K562 (cell line): Measurements from ENCODE around the gene TOP3A. TPM values are rescaled to one million over a fixed set of nuclear protein-coding genes. Genes with fewer than 3 reads are reported as not detected.

Experiments used
- CCAR2 ChIP-seq: fragments of 200-400 bp; formaldehyde crosslinking; IDR thresholded peaks from 2 replicates; pipeline ENCODE4 v1.6.1; 2017; ENCODE audit warnings: mild to moderate bottlenecking, low read depth, low read length
- CSDE1 ChIP-seq, 2 experiments: fragments of 450-650 bp; IDR thresholded peaks; 2 replicates each; pipeline ENCODE4 v1.6.1; 2016; ENCODE audit warnings: mild to moderate bottlenecking in 1 of 2
- ELF1 ChIP-seq: fragments of 200-800 bp; sonication (Bioruptor generic); IDR thresholded peaks from 2 replicates; pipeline ENCODE4 v1.6.1; 2016; ENCODE audit warnings: missing genetic modification characterization, missing compliant biosample characterization
- GTF2E2 ChIP-seq: fragments of 200-800 bp; sonication (Bioruptor generic); IDR thresholded peaks from 2 replicates; pipeline ENCODE4 v1.6.1; 2016; ENCODE audit warnings: missing genetic modification characterization, missing compliant biosample characterization
- HCFC1 ChIP-seq: IDR thresholded peaks from 2 replicates; pipeline ENCODE4 v1.6.1; 2012; ENCODE audit warnings: low read depth, low read length, improper control_type of control experiment
- IRF2 ChIP-seq: sonication (generic); formaldehyde crosslinking; IDR thresholded peaks from 2 replicates; pipeline ENCODE4 v1.8.1; 2022; ENCODE audit warnings: mild to moderate bottlenecking, missing genetic modification reagents
- LARP7 ChIP-seq: fragments of 450-650 bp; IDR thresholded peaks from 2 replicates; pipeline ENCODE4 v1.6.1; 2016
- NFRKB ChIP-seq: fragments of 450-650 bp; IDR thresholded peaks from 2 replicates; pipeline ENCODE4 v1.6.1; 2016; ENCODE audit warnings: low read depth
- OTX1 ChIP-seq: fragments of 450-650 bp; formaldehyde crosslinking; IDR thresholded peaks from 2 replicates; pipeline ENCODE4 v1.4.0; 2022; ENCODE audit warnings: mild to moderate bottlenecking
- POLR2H ChIP-seq: IDR thresholded peaks from 2 replicates; pipeline ENCODE4 v1.6.1; 2016; ENCODE audit warnings: missing genetic modification characterization, low read depth, mild to moderate bottlenecking, control low read depth, missing compliant biosample characterization, moderate library complexity
- PTTG1 ChIP-seq: fragments of 450-650 bp; IDR thresholded peaks from 2 replicates; pipeline ENCODE4 v1.6.1; 2016; ENCODE audit warnings: low read depth, mild to moderate bottlenecking, missing genetic modification characterization, missing compliant biosample characterization
- RFX5 ChIP-seq: IDR thresholded peaks from 2 replicates; pipeline ENCODE4 v1.6.1; 2011; ENCODE audit warnings: low read depth, mild to moderate bottlenecking, improper control_type of control experiment, low read length
- SMC3 ChIP-seq: conservative IDR thresholded peaks from 2 replicates; pipeline ENCODE4 v1.6.1; 2011; ENCODE audit warnings: low read depth, low read length, improper control_type of control experiment; ENCODE audit not compliant: insufficient read depth
- STAT5A ChIP-seq: IDR thresholded peaks from 2 replicates; pipeline ENCODE4 v1.6.1; 2012; ENCODE audit warnings: low read length, inconsistent platforms, borderline replicate concordance
- ZBTB8A ChIP-seq: fragments of 450-650 bp; IDR thresholded peaks from 2 replicates; pipeline ENCODE4 v1.6.1; 2018; ENCODE audit warnings: mild to moderate bottlenecking, moderate library complexity; ENCODE audit not compliant: partially characterized antibody
- ZNF134 ChIP-seq: fragments of 250-450 bp; sonication (Bioruptor Pico); conservative IDR thresholded peaks from 2 replicates; pipeline ENCODE4 v1.4.0; 2020
- ZNF165 ChIP-seq: fragments of 250-450 bp; sonication (Bioruptor Pico); IDR thresholded peaks from 2 replicates; pipeline ENCODE4 v1.4.0; 2020; ENCODE audit warnings: borderline replicate concordance
- ZNF316 ChIP-seq: fragments of 450-650 bp; IDR thresholded peaks from 2 replicates; pipeline ENCODE4 v1.6.1; 2016
- ZNF586 ChIP-seq: fragments of 450-650 bp; formaldehyde crosslinking; conservative IDR thresholded peaks from 2 replicates; pipeline ENCODE4 v1.4.0; 2020; ENCODE audit warnings: mild to moderate bottlenecking, moderate library complexity
- ZNF589 ChIP-seq: fragments of 200-800 bp; sonication (Bioruptor generic); IDR thresholded peaks from 2 replicates; pipeline ENCODE4 v1.6.1; 2016; ENCODE audit warnings: low read depth, missing genetic modification characterization, missing compliant biosample characterization
- polyA plus RNA-seq, 8 experiments: library from polyadenylated mRNA; depleted of rRNA in 4 of 8; stranded (reverse) in 5 of 8; unstranded in 3 of 8; fragments of >200 nt; fragmentation: Nextera tagmentation in 2 of 8; fragmentation: Illumina TruSeq in 1 of 8; extraction: Ambion mirVana in 2 of 8; extraction: Trizol in 1 of 8; gene quantifications; 2 replicates each; pipeline versions ENCODE4 v1.2.1 to v1.2.3, GENCODE V29; 2011 to 2014; ENCODE audit warnings: inconsistent platforms in 1 of 8, missing spikeins in 1 of 8
- total RNA-seq, 7 experiments: library from RNA; depleted of rRNA in 6 of 7; stranded (reverse); fragments of >200 nt in 6 of 7; fragmentation: Illumina TruSeq in 2 of 7; extraction: Trizol in 2 of 7; gene quantifications; 2 replicates each; pipeline versions ENCODE4 v1.2.1 to v1.2.3, GENCODE V29; 2011 to 2021; ENCODE audit warnings: low replicate concordance in 1 of 7
- TF ChIP-seq, protein P1 (sequence below): sonication (generic); formaldehyde crosslinking; IDR thresholded peaks from 2 replicates; pipeline ENCODE4 v1.8.0; 2022; ENCODE audit warnings: missing genetic modification reagents, mild to moderate bottlenecking, borderline replicate concordance
- TF ChIP-seq, protein P2 (sequence below), 2 experiments: fragments of 450-650 bp; IDR thresholded peaks; 2 replicates each; pipeline ENCODE4 v1.6.1; 2016
- TF ChIP-seq, protein P3 (sequence below): sonication (generic); formaldehyde crosslinking; IDR thresholded peaks from 2 replicates; pipeline ENCODE4 v1.8.0; 2022; ENCODE audit warnings: mild to moderate bottlenecking, missing genetic modification reagents
- TF ChIP-seq, protein P4 (sequence below): fragments of 250-450 bp; sonication (Bioruptor Pico); IDR thresholded peaks from 2 replicates; pipeline ENCODE4 v1.5.0; 2020; ENCODE audit warnings: mild to moderate bottlenecking

Gene TOP3A
- total and polyA plus RNA-seq, 9 of the 15 experiments (the other 6 are each of a cell fraction or from before 2014, with no cell fraction given): 5.2 to 49.7 (median 24.7) TPM

DNA sequence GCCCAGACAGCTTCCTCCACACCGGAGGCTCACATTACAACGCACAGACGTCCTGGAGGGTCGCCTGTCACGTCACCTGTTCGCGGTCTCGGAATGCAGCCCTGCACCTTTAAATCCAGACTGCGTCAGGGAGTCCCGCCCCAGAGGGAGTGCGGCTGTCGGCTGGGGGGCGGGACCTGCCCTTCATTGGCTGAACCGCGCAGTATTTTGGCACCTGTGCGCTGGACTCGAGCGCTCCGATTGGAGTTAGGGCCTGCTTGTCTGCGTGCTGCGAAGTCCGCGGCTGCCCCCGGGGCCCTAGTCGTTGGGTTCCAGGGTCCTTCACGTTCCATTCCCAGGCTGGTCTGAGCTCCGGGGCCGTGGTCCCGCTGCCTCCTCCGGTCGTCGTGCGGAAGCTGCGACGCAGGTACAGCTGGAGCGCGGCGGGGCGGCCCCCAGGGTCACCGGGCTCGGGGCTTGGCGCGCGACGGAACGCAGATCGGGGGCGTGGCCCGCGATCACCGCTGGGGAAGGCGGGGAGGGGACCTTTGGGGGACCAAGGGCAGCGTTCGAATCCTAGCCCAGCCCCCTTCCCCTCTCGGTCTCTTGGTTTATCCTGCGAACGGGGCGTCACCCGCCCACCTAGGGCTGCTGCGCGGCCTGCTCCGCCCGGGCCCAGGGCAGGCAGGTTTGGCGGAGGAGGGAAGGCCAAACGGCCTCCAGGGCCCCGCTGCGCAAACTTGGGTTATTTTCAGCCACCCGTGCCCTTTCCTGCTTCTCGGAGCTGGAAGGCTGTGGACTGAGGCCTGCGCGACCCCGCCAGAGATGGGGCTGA, 54.3 kb downstream of the TOP3A start, which contains the start of gene MIEF2 (continued):
- no peak for TF ChIP-seq PTTG1 (tag)
- TF ChIP-seq ZNF316: no peak
- TF ChIP-seq, protein P1, sequence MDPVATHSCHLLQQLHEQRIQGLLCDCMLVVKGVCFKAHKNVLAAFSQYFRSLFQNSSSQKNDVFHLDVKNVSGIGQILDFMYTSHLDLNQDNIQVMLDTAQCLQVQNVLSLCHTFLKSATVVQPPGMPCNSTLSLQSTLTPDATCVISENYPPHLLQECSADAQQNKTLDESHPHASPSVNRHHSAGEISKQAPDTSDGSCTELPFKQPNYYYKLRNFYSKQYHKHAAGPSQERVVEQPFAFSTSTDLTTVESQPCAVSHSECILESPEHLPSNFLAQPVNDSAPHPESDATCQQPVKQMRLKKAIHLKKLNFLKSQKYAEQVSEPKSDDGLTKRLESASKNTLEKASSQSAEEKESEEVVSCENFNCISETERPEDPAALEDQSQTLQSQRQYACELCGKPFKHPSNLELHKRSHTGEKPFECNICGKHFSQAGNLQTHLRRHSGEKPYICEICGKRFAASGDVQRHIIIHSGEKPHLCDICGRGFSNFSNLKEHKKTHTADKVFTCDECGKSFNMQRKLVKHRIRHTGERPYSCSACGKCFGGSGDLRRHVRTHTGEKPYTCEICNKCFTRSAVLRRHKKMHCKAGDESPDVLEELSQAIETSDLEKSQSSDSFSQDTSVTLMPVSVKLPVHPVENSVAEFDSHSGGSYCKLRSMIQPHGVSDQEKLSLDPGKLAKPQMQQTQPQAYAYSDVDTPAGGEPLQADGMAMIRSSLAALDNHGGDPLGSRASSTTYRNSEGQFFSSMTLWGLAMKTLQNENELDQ (CRISPR knock-in tag): no peak
- TF ChIP-seq LARP7: no peak
- TF ChIP-seq HCFC1: no peak
- no peak for TF ChIP-seq STAT5A
- TF ChIP-seq ZNF586 (CRISPR knock-in tag): no peak
- TF ChIP-seq, protein P2, sequence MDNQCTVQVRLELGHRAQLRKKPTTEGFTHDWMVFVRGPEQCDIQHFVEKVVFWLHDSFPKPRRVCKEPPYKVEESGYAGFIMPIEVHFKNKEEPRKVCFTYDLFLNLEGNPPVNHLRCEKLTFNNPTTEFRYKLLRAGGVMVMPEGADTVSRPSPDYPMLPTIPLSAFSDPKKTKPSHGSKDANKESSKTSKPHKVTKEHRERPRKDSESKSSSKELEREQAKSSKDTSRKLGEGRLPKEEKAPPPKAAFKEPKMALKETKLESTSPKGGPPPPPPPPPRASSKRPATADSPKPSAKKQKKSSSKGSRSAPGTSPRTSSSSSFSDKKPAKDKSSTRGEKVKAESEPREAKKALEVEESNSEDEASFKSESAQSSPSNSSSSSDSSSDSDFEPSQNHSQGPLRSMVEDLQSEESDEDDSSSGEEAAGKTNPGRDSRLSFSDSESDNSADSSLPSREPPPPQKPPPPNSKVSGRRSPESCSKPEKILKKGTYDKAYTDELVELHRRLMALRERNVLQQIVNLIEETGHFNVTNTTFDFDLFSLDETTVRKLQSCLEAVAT (IDR thresholded peaks at IDR 0.05): no peak
- TF ChIP-seq, protein P3, sequence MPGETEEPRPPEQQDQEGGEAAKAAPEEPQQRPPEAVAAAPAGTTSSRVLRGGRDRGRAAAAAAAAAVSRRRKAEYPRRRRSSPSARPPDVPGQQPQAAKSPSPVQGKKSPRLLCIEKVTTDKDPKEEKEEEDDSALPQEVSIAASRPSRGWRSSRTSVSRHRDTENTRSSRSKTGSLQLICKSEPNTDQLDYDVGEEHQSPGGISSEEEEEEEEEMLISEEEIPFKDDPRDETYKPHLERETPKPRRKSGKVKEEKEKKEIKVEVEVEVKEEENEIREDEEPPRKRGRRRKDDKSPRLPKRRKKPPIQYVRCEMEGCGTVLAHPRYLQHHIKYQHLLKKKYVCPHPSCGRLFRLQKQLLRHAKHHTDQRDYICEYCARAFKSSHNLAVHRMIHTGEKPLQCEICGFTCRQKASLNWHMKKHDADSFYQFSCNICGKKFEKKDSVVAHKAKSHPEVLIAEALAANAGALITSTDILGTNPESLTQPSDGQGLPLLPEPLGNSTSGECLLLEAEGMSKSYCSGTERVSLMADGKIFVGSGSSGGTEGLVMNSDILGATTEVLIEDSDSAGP (CRISPR knock-in tag): peak; percentile 99
- no peak for TF ChIP-seq ZBTB8A
- TF ChIP-seq ELF1: no peak
- no peak for TF ChIP-seq ZNF165 (CRISPR knock-in tag)
- TF ChIP-seq RFX5: no peak
- TF ChIP-seq ZNF134: no peak
- no peak for TF ChIP-seq CSDE1 (IDR thresholded peaks at IDR 0.05)
- TF ChIP-seq NFRKB: no peak
- no peak for TF ChIP-seq ZNF589 (CRISPR knock-in tag)
- TF ChIP-seq, protein P4, sequence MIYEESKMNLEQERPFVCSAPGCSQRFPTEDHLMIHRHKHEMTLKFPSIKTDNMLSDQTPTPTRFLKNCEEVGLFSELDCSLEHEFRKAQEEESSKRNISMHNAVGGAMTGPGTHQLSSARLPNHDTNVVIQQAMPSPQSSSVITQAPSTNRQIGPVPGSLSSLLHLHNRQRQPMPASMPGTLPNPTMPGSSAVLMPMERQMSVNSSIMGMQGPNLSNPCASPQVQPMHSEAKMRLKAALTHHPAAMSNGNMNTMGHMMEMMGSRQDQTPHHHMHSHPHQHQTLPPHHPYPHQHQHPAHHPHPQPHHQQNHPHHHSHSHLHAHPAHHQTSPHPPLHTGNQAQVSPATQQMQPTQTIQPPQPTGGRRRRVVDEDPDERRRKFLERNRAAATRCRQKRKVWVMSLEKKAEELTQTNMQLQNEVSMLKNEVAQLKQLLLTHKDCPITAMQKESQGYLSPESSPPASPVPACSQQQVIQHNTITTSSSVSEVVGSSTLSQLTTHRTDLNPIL (CRISPR knock-in tag): no peak
- TF ChIP-seq SMC3: no peak
- no peak for TF ChIP-seq POLR2H
- TF ChIP-seq OTX1 (CRISPR knock-in tag): no peak
- TF ChIP-seq IRF2 (CRISPR knock-in tag): no peak
- TF ChIP-seq GTF2E2 (tag): no peak
- TF ChIP-seq CCAR2: no peak
